Activated effector memory CD4-positive, alpha-beta T cell treated with Interleukin-2 at 50 U/mL for 16 hours (primary cell): Measurements from ENCODE around the gene TNFRSF14.
A peak's percentile ranks its signal among the peaks of the same experiment; 100 is the strongest.
"Not testable (repeated sequence)": the region's sequence is repeated elsewhere in the genome, so short reads cannot be mapped to it uniquely, and the experiment has no call there.

Experiments
- DNase-seq: peaks from one replicate; pipeline ENCODE4 v3.0.0-alpha.2; 2020

Gene TNFRSF14

GRCh38 chr1:2540816-2541492 is 15.2 kb upstream of the TNFRSF14 start:
- DNase-seq = no peak

- DNase-seq = no peak
Measured at GRCh38 chr1:2541619-2542245, 14.4 kb upstream of the TNFRSF14 start.

GRCh38 chr1:2542246-2542915 is 13.8 kb upstream of the TNFRSF14 start:
- no peak for DNase-seq

DNA sequence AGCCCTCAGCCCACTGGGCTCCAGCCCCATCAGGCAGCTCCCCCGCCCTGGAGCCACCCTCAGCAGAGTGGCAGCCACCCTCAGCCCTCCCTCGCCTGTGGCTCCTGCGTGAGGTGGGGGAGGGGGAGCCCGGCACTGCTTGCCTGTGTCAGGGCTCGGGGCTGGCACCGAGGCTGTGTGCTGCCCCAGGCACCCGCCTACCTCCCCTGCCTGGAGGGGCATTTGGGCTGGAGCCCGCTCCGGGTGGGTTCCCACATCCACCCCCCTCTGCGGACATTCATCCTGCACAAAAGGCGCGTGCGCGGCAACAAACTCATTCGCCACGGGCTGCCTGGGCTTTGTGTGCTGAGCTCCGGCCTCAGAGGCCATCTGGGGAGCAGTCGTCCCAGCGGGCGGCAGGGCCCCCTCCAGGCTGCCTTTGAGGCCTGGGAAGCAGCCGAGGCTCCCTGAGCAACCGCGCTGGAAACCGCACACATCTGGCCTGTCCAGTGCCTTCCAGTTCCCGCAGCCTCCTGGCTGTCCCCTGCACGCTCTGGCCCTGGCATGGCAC is 12.6 kb upstream of the TNFRSF14 start:
- DNase-seq = no peak

DNA sequence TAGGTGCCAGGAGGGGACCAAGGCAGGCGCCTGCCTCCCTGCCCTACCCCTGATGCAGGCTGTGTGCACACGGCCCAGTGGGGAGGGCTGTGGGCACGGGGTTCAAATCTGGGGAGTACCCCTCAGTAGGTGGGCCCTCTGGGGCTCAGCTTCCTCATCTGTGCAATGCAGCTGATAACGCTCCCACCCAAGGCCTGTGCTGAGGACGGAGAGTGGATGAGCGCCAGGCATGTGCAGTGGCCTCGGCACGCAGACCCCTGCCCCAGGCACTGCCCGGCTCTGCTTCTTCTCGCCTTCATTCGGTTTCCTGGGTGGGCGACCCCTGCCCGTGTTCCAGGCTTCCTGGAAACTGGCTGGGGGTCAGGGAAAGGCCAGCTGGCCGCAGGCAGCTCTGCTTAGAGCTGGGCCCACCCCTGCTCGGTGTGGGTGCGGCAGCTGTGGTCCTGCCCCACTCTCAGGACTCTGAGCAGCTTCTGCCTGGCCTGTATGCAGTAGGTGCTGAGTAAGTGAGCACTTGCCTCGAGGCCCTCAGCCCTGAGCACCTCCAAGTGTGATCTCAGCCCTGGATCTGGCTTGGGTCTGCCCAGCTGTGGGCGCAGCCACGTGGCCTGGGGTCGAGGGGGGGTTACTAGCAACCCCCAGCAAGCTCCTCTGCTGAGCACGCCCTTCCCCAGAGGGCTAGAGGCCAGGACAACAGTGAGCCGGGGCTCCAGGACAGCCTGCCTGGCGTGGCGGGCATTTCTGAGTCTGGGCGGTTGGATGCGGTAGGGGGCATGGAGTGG is 11.9 kb upstream of the TNFRSF14 start:
- DNase-seq = no peak

DNA sequence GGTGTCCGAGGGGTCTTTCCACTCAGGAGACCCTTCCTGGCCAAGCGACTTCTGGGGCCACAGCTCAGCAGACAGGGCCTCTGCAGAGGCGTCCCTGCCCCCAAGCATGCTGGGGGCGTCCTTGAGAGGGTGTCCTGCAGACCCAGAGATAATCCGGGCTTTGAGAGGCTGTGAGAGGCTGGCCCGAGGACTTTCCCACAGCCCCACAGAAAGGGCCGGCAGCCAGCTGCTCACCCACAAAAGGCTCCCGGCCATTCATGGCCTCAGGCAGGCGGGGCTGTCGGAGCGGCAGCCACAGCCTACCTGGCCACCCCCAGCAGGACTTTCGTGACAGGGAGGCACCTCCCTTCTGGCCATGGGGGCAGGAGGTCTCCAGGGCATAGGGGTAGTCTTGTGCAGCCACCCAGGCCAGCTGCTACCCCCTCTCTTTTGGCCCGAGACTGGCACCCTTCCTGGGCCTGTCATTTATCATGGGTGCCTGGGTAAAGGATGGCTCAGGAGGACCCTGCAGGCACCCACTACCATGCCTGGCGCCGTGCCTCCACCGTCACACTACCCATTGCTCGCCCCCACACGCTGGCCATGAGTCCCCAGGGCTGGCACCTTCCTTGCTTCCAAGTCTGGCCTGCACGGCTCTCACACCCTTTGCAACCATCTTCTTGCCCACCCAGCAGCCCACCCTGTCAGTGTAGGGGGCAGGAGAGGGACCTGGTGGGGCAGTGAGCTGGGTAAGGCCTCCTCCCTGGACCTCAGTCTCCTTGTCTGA is 11.1 kb upstream of the TNFRSF14 start:
- DNase-seq = no peak

DNA sequence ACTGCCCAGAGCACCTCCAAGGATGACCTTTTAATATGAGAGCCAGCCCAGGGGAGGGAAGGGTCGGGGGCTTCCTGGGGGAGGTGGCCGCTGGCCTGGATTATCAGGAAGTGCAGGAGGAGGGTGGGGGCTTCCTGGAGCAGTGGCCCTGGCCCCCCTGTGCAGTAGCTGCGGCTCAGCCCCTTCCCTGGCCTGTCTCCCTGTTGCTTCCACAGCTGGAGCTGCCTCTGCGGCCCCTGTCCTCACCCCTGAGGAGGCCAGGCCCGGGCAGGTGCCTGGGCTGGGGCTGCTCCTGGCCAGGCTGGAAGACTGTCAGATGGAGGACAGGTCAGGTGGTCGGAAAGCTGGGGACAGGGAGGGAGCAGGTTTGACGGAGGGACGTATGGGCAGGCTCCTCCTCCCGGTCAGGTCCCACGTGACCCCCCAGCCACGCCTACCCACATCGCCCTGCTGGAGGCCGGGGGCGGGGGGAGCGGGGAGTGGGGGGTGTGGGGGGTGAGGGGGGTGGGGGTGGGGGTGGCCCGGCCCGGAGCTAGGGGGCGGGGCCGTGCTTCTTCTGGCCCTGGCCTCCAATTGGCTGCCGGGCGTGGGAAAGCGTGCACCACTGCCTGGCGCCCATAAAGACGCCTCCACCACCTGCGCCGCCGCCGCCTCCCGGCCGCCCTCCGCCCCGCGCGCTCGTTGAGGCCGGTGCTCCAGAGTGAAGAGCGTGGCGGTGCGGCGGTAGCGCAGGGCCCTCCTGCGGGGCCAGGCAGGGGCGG is 10.2 kb upstream of the TNFRSF14 start:
- peak; percentile 88 for DNase-seq

GRCh38 chr1:2546515-2547209 is 9.5 kb upstream of the TNFRSF14 start:
- DNase-seq = peak; percentile 78

DNA sequence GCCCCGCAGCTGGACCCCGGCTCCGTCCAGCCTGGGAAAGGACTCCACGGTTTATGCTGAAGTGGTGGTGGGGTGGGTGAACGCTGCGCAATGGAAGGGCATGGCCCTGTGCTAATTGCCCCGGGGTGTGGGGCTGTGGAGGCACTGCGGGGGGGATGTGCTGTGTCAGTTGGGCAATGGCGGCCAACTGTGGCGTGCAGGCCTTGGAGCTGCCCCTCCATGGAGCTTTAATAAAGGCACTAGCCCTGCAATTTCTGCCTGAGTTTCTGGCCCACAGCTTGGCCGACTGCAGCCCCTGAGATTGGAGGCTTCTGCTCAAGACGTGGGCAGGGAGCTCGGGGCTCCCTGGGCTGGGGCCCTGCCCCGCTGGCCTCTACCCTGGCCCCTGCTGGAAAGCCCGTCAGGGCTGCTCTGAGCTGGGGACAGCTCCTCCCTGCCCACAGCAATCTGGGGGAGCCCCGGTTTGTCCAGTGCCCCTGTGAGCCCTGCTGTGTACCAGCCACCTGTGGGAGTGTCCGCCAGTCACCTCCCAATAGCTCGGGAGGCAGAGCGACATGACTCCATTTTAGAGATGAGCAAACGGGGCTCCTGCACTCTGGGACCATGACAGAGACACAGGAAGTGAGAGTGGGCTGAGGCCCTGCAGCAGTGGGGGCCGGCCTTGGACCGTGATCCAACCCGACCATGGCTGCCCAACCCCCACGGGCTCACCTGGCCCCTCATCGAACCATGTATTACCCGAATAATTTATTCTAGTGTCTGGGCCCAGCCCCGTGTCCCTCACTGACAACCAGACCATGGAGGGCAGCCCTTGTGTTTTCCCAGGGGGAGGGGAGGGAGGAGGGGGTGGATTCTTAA is 8.7 kb upstream of the TNFRSF14 start:
- DNase-seq = peak; percentile 35

- DNase-seq = peak; percentile 80
Measured at GRCh38 chr1:2548068-2548589, 8.0 kb upstream of the TNFRSF14 start.

DNA sequence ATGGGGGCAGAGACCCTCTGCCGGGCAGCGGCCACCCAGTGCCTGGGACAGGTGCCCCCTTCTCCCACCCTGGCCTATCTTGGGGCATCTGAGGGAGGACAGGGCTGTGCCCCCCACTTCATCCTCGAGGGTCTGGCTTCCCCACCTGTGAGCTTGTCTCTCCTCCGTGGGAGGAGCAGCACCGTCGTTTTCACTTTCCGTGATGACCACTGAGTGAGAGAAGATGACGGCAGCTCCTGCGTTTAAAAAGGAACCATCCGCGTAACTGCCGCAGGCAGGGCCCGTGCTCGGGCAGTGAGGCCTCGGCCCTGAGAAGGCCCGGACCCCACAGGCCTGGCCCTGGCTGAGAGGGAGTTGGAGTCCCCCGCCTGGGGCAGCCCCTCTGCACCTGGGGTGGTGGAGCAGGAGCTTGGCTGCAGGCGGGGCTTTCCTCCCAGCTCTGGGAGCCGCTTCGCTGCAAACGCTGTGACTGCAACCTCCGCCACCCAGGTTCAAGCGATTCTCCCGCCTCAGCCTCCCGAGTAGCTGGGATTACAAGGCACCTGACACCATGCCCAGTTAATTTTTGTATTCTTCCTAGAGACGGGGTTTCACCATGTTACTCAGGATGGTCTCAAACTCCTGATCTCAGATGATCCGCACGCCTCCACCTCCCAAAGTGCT is 6.7 kb upstream of the TNFRSF14 start:
- DNase-seq = not testable (repeated sequence)

GRCh38 chr1:2550309-2550861 is 5.8 kb upstream of the TNFRSF14 start:
- DNase-seq = not testable (repeated sequence)

DNA sequence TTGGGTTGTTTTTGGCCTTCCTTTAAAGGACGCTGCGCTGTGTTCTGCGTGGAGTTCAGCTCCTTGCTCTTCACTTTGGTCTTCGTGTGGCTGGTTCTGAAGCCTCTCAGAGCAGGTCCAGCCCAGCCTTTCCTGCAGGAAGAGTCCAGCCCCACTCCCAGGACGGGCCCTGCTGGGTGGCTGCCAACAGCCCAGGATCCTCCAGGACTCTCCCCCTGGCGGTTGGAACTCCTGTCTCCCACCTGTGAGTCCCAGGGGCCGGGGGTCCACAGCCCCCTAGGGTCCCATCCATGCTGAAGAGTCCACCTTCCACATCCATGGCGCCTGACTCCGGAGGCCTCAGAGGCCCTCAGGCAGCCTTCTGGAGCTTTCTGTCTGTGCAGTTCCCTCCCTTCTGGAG is 4.6 kb upstream of the TNFRSF14 start:
- DNase-seq = not testable (repeated sequence)

GRCh38 chr1:2552189-2552588 is 4.0 kb upstream of the TNFRSF14 start:
- no peak for DNase-seq

GRCh38 chr1:2553076-2553475 is 3.1 kb upstream of the TNFRSF14 start:
- DNase-seq = not testable (repeated sequence)

GRCh38 chr1:2553871-2554620 is 2.1 kb upstream of the TNFRSF14 start:
- no peak for DNase-seq

- DNase-seq = no peak
Measured at GRCh38 chr1:2554621-2555387, 1.4 kb upstream of the TNFRSF14 start.
